Measurements from ENCODE around the gene SLA2. TPM values are rescaled to one million over a fixed set of nuclear protein-coding genes. Genes with fewer than 3 reads are reported as not detected.
"Not testable (repeated sequence)": the region's sequence is repeated elsewhere in the genome, so short reads cannot be mapped to it uniquely, and the experiment has no call there.

Gene SLA2
- total RNA-seq, 1 donor from 2014 or later = 0.21 TPM

DNA sequence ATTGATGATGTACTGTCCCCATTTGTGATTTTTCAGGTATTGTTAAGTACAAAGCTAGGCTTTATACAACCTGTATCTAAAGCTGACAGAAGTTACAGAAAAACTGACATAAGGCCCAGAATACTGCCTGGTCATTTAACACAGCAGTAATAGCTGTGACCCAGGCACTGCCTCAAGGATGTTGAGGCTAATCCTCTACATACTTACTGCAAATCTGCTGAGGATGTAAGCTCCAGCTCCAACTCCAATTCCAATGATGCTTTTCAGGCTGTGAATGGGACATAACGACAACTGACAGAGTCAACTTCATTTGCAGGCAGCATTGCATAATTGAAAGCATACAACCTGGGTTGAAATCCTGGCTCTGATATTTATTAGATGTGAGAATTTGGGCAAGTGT is 36.3 kb upstream of the SLA2 start:
- Histone ChIP-seq H3K4me2 (no peak overlapping the region), H3K4me1 (peaks cover 4% of the 10 kb centered on the region), H3K9me3 (ENCODE audit: low read depth) (no peaks in the 10 kb centered on the region), H3K36me3 (no peaks in the 10 kb centered on the region), H3F3A (ENCODE audit: low read depth) (peaks cover 9% of the 10 kb centered on the region), H3K9ac (no peak overlapping the region), H3K4me3 (no peak overlapping the region), H2AFZ (replicated peaks) (no peak overlapping the region), H3K27ac (no peak overlapping the region), H3K79me2 (ENCODE audit: low read depth) (no peaks in the 10 kb centered on the region), H3K27me3 (no peaks in the 10 kb centered on the region), H4K20me1 (ENCODE audit: low read depth) (no peaks in the 10 kb centered on the region)
- no peak for TF ChIP-seq EZH2 (IDR thresholded peaks at IDR 0.05)
- no peak for TF ChIP-seq EZH2phosphoT487 (IDR thresholded peaks at IDR 0.05)
- TF ChIP-seq, protein P1, sequence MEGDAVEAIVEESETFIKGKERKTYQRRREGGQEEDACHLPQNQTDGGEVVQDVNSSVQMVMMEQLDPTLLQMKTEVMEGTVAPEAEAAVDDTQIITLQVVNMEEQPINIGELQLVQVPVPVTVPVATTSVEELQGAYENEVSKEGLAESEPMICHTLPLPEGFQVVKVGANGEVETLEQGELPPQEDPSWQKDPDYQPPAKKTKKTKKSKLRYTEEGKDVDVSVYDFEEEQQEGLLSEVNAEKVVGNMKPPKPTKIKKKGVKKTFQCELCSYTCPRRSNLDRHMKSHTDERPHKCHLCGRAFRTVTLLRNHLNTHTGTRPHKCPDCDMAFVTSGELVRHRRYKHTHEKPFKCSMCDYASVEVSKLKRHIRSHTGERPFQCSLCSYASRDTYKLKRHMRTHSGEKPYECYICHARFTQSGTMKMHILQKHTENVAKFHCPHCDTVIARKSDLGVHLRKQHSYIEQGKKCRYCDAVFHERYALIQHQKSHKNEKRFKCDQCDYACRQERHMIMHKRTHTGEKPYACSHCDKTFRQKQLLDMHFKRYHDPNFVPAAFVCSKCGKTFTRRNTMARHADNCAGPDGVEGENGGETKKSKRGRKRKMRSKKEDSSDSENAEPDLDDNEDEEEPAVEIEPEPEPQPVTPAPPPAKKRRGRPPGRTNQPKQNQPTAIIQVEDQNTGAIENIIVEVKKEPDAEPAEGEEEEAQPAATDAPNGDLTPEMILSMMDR (IDR thresholded peaks at IDR 0.05) = no peak
- Mint-ChIP-seq H3K9me3 (no peaks in the 10 kb centered on the region), H3K36me3 (peaks cover 6% of the 10 kb centered on the region), H3K27me3 (ENCODE audit: insufficient read depth, low read depth) (peaks cover 4% of the 10 kb centered on the region), H3K27ac (no peak overlapping the region), H3K4me3 (no peak overlapping the region), H3K4me1 (peaks cover 8% of the 10 kb centered on the region)
- DNase-seq (ENCODE audit: low spot score) = no peak

DNA sequence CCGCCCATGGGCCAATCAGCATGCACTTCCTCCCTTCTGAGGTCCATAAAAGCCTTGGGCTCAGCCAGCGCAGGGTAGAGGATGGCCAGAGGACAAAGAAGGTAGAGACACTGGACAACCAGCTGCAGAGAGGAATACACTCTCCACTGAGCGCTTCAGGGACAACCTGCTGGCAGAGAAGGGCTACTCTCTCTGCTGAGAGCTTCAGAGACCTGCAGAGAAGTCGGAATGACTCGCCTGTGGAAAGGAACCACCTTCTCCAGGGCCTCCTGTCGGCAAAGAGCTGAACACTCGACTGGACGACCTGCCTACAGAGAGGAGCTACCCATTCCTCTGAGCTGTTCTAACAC is 31.4 kb upstream of the SLA2 start:
- no peaks in the 10 kb centered on the region for H3K9me3 Mint-ChIP-seq

GRCh38 chr20:36676701-36677421 is 30.9 kb upstream of the SLA2 start:
- Histone ChIP-seq H3K36me3 (no peaks in the 10 kb centered on the region), H3F3A (ENCODE audit: low read depth) (peaks cover 20% of the 10 kb centered on the region), H3K9me3 (ENCODE audit: low read depth) (no peaks in the 10 kb centered on the region), H2AFZ (replicated peaks) (peak overlapping the region; percentile 69), H3K9ac (no peak overlapping the region), H4K20me1 (ENCODE audit: low read depth) (no peaks in the 10 kb centered on the region), H3K4me2 (peak overlapping the region; percentile 75), H3K79me2 (ENCODE audit: low read depth) (no peaks in the 10 kb centered on the region), H3K27ac (peak overlapping the region; percentile 72), H3K4me3 (peak overlapping the region; percentile 58), H3K4me1 (peaks cover 4% of the 10 kb centered on the region), H3K27me3 (no peaks in the 10 kb centered on the region)
- H3K27ac Mint-ChIP-seq = peak overlapping the region; percentile 97
- peak; percentile 94 for DNase-seq (ENCODE audit: low spot score)
- TF ChIP-seq EZH2 (IDR thresholded peaks at IDR 0.05) = no peak
- TF ChIP-seq, protein P1 (IDR thresholded peaks at IDR 0.05) = no peak
- peak overlapping the region; percentile 86 for H3K4me3 Mint-ChIP-seq
- peaks cover 3% of the 10 kb centered on the region for H3K27me3 Mint-ChIP-seq (ENCODE audit: insufficient read depth, low read depth)
- peaks cover 9% of the 10 kb centered on the region for H3K4me1 Mint-ChIP-seq
- H3K9me3 Mint-ChIP-seq = no peaks in the 10 kb centered on the region
- peaks cover 6% of the 10 kb centered on the region for H3K36me3 Mint-ChIP-seq

More for the DNA sequence above, 31.4 kb upstream of the SLA2 start:
- no peaks in the 10 kb centered on the region for H3K27me3 ChIP-seq
- H3K4me1 ChIP-seq = peaks cover 4% of the 10 kb centered on the region
- H3K79me2 ChIP-seq (ENCODE audit: low read depth) = no peaks in the 10 kb centered on the region
- Mint-ChIP-seq H3K27ac (peak overlapping the region; percentile 97), H3K27me3 (ENCODE audit: insufficient read depth, low read depth) (peaks cover 3% of the 10 kb centered on the region), H3K36me3 (peaks cover 6% of the 10 kb centered on the region), H3K4me1 (peaks cover 9% of the 10 kb centered on the region), H3K4me3 (peak overlapping the region; percentile 86)
- no peaks in the 10 kb centered on the region for H4K20me1 ChIP-seq (ENCODE audit: low read depth)
- peaks cover 20% of the 10 kb centered on the region for H3F3A ChIP-seq (ENCODE audit: low read depth)
- H2AFZ ChIP-seq (replicated peaks) = no peak overlapping the region
- no peak for DNase-seq (ENCODE audit: low spot score)
- no peaks in the 10 kb centered on the region for H3K36me3 ChIP-seq
- H3K4me2 ChIP-seq = peak overlapping the region; percentile 75
- H3K27ac ChIP-seq = no peak overlapping the region
- no peaks in the 10 kb centered on the region for H3K9me3 ChIP-seq (ENCODE audit: low read depth)
- no peak overlapping the region for H3K9ac ChIP-seq
- TF ChIP-seq EZH2phosphoT487 (IDR thresholded peaks at IDR 0.05) (no peak), EZH2 (IDR thresholded peaks at IDR 0.05) (no peak)
- TF ChIP-seq, protein P1 (IDR thresholded peaks at IDR 0.05) = peak; percentile 6
- peak overlapping the region; percentile 58 for H3K4me3 ChIP-seq

- H2AFZ ChIP-seq (replicated peaks); H3K36me3 ChIP-seq; H3K27ac Mint-ChIP-seq; H3K36me3 Mint-ChIP-seq; H3K9me3 ChIP-seq (ENCODE audit: low read depth); H3K4me1 Mint-ChIP-seq; H3K27me3 Mint-ChIP-seq (ENCODE audit: insufficient read depth, low read depth); H3K9me3 Mint-ChIP-seq; H3K4me2 ChIP-seq; H3K4me3 ChIP-seq; H3K27me3 ChIP-seq; H3K9ac ChIP-seq; H3K27ac ChIP-seq; H3K79me2 ChIP-seq (ENCODE audit: low read depth); DNase-seq (ENCODE audit: low spot score); H3K4me1 ChIP-seq; H4K20me1 ChIP-seq (ENCODE audit: low read depth): not testable (repeated sequence)
- H3F3A ChIP-seq (ENCODE audit: low read depth) = peaks cover 20% of the 10 kb centered on the region
- peak overlapping the region; percentile 58 for H3K4me3 Mint-ChIP-seq
These were observed 29.5 kb upstream of the SLA2 start for GRCh38 chr20:36675545-36675944.
